ENCODE measurements around the gene RREB1.

DNA sequence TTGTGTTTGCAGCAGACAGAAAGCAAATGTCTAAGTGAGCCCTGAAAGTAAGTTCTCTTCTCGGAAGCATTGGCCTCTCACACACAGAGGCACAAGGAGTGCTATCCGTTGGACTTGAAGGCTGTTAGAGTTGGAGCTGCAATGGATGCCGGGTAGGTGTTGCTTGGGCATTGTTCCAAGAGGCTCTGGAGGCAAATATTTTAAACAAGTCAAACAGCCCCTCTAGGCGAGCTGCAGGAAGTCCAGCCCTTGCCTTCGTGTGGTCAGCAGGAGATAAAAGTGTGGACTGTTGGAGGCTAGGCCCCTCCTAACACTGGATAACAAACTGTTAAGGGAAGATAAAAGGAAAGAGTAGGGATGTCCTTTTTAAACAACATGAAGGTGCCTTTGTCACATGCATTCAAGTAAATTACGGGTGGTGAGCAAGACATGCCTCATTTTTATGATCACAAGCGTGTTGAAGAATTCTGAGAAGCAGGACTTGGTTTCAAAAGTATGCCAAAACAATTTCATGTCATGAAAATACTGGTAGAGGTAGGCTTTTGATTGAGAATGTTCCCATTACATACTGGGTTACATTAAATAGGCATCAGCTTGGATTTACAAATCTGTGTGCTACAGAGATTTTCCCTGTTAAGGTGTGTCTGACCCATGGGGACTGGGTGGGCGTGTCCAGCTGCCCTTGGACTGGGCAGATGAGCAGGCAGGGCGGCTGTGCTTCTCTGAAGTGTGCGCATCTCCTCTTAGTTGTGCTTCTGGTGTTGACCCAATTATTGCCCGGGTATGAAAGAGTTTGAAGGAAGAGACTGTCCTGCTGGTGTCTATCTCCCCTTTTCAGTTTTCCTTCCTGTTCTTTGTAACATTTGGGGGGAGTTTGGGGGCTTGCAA is 57.5 kb downstream of the RREB1 start:
- TF ChIP-seq ELF4 (IDR thresholded peaks at IDR 0.05) (no peak), NFRKB (IDR thresholded peaks at IDR 0.05) (no peak), FOXA1 (IDR thresholded peaks at IDR 0.05) (no peak), SP1 (IDR thresholded peaks at IDR 0.05) (no peak), FOXM1 (IDR thresholded peaks at IDR 0.05; ENCODE audit: borderline replicate concordance) (no peak), L3MBTL2 (conservative IDR thresholded peaks at IDR 0.05) (no peak), ZNF384 (IDR thresholded peaks at IDR 0.05) (no peak), ARNT (IDR thresholded peaks at IDR 0.05) (no peak), TARDBP (IDR thresholded peaks at IDR 0.05) (no peak)
